GM13976 (cell line): ENCODE measurements around the gene PIP5KL1.

Experiments
- DNase-seq: peaks from one replicate; pipeline ENCODE4 v3.0.0; 2012; ENCODE audit warnings: low spot score
- in situ Hi-C: fragments of 300-500 bp; cut with MboI; formaldehyde crosslinking; loops from one replicate; pipeline ENCODE4 v1.12.0; 2022; ENCODE audit warnings: low sequenced_read_pairs, mixed read lengths, inconsistent platforms; ENCODE audit not compliant: unreplicated experiment
- TF ChIP-seq, protein P1 (sequence below): IDR thresholded peaks from 2 replicates; pipeline ENCODE4 v1.5.1; 2012; ENCODE audit warnings: borderline replicate concordance, mild to moderate bottlenecking; ENCODE audit not compliant: insufficient read depth; ENCODE audit errors: extremely low read depth, missing control alignments, control extremely low read depth

The PIP5KL1 gene

DNA sequence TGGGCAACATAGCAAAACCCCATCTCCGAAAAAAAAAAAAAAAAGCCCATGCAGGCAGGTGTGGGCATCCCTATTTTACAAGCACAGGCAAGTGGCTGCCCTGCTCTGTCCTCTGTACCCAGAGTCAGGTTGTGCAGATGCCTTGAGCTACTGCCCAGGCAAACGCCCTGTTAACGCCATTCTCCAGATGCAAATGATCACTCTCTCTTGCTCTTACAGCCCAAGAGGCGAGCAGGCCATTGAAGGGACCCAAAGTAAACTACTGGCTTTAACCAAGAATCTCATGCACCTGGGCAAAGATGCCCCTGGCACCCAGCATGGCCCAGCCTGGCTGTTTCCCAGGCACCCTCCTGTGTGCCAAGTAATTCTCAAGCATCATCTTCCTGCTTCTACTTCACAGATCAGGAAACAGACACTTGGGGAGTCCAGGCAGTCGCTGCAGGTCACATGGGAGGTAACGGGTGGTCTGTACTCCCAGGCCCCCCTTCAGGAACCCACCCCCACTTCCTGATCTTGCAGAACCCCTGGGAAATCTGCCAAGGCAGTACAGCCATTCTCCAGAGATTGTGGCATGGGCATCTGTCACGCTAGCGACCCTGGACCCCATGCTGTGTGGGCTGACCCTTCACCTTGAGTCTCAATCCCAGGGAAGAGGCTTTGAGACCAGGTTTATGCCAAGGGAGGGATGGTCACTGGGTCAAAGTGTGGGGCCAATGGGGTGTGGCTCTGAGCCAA is 36.0 kb upstream of the PIP5KL1 start:
- TF ChIP-seq, protein P1, sequence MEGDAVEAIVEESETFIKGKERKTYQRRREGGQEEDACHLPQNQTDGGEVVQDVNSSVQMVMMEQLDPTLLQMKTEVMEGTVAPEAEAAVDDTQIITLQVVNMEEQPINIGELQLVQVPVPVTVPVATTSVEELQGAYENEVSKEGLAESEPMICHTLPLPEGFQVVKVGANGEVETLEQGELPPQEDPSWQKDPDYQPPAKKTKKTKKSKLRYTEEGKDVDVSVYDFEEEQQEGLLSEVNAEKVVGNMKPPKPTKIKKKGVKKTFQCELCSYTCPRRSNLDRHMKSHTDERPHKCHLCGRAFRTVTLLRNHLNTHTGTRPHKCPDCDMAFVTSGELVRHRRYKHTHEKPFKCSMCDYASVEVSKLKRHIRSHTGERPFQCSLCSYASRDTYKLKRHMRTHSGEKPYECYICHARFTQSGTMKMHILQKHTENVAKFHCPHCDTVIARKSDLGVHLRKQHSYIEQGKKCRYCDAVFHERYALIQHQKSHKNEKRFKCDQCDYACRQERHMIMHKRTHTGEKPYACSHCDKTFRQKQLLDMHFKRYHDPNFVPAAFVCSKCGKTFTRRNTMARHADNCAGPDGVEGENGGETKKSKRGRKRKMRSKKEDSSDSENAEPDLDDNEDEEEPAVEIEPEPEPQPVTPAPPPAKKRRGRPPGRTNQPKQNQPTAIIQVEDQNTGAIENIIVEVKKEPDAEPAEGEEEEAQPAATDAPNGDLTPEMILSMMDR: no peak

DNA sequence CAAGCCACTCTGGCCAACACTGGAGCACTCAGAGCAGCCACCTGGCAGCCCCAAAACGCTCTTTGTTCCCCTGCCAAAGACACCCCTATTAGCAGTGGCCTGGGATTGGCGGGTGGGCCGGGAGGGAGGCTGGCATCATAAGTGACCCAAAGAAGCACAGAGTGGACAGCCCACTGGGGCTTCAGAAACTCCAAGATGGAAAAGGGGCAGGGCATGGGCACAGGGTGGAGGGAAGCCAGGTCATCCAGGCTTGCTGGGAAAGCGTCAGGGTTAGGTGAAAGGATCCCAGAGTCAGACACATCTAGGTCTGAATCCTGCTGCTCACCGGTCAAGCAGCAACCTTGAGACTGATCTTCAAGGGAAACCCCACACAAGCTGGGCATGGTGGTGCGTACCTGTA is 35.4 kb upstream of the PIP5KL1 start:
- in situ Hi-C loops: no loop called here
- no peak for DNase-seq
- TF ChIP-seq, protein P1: no peak

More for the DNA sequence above, 36.0 kb upstream of the PIP5KL1 start:
- DNase-seq: no peak
- in situ Hi-C loops: no loop called here

DNA sequence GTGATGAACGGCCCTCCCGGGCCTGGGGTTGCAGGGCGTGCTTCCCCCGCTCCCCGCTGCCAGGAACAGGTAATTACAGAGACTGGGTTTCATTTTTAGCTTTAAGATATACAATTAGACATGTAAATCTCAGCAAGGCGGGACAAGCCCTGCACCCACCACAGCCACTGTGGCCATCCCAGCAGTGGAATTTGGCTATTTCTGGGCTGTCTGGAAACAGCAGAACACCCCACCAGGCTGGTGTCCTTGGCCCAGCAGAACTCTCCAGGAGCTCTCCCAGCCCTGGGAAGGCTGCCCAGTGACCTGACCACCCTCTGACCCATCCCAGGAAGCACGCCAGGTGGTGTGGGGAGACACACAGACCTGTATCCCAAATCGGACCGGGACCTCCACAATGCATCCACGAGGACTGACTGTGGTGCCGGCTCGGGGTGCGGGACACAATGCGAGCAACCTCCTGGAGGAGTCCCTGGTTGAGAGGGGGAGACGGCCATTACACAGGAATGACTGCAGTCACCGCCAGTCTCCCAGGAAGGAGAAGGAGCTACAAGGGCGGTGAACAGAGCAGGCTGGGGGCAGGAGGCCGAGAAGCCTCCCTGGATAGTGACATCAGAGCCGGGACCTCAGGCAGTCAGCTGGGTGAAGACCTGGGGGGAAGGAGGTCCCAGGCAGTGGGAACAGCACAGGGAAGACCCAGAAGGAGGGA is 32.9 kb upstream of the PIP5KL1 start:
- TF ChIP-seq, protein P1: no peak
- in situ Hi-C loops: no loop called here
- DNase-seq: no peak

DNA sequence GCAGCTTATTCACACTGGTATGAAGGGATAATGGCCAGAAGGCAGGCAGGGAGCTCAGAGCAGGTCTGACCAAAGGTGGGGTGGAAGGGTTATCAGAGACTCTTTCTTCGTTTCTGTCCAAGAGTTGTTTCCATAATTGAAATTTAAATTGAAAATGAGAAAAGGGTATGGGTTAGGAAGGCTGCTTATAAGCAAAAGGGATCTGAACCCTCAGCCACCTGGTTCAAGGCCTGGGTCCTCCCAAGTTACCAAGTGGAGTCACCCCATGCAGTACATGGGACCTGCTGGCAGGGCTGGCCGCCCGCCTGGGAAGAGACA is 32.4 kb upstream of the PIP5KL1 start:
- TF ChIP-seq, protein P1: no peak
- in situ Hi-C loops: no loop called here
- no peak for DNase-seq

DNA sequence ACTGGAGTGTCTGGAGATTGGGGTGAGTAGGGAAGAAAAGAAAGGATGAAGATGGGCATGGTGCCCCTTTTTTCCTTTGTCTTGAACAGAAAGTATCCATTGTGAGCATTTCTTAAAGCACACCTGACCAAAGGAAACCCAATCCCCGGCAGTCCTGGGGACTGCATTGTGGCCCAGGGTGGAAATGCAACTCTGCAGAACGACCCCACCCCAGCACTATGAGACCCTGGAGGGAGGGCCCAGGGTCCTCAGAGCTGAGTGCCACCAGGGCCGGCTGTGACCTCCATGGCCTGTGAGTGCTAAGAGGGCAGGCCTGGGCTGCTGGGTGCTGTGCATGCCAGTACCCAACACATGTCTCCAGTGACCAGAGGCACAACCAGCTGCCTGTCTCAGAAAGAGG is 31.7 kb upstream of the PIP5KL1 start:
- in situ Hi-C loops: no loop called here
- TF ChIP-seq, protein P1: no peak
- DNase-seq: no peak

DNA sequence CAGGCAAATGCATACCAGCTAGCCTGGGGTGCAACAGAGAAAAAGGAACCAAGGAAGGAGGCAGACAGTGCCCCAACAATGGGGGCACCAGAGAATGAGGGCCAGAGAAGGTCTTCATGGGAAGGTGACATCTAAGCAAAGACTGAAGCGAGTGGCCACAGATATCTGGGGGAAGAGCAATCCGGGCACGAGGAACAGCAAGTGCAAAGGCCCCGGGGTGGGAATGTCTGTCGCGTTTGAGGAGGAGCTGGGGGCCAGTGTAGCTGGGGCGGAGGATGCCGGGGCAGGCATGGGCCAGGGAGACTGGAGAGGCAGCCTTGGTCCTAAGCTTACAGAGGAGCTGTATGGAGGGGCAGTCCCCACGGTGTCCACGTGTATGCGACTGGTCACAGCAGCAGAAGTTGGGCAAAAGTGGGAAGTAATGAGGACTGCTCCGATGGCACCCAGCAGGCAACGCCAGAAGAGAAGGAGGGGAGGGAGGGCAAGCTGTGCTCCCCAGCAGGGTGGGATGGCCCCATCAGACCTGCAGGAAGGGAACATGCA is 31.1 kb upstream of the PIP5KL1 start:
- TF ChIP-seq, protein P1: no peak
- in situ Hi-C loops: no loop called here
- DNase-seq: no peak
